ENCODE measurements around the gene SPDYE2. TPM values are rescaled to one million over a fixed set of nuclear protein-coding genes. Genes with fewer than 3 reads are reported as not detected.
"Not testable (repeated sequence)": the region's sequence is repeated elsewhere in the genome, so short reads cannot be mapped to it uniquely, and the experiment has no call there.

Gene SPDYE2
- total RNA-seq, 1 donor from 2014 or later, result not detected

DNA sequence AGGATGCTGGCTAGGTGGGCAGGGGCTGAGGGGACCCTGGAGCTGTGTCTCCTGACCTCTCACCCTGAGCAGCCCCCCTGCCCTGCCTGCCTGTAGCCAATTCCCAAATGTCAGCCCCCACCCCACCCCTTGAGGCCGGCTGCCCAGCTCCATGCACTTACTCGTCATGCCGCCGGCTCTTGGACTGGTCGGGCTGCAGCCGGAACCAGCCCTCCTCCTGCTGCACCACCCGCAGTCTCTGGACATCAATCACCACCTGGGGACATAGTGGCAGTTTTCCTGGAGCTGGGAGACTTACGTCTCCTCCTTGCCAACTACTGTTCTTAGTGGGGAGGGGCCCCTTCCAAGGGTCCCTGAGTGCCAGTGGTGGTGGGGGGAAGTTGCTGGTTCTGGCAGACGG is 48.7 kb downstream of the SPDYE2 start:
- not testable (repeated sequence) for DNase-seq (ENCODE audit: low read depth)

DNA sequence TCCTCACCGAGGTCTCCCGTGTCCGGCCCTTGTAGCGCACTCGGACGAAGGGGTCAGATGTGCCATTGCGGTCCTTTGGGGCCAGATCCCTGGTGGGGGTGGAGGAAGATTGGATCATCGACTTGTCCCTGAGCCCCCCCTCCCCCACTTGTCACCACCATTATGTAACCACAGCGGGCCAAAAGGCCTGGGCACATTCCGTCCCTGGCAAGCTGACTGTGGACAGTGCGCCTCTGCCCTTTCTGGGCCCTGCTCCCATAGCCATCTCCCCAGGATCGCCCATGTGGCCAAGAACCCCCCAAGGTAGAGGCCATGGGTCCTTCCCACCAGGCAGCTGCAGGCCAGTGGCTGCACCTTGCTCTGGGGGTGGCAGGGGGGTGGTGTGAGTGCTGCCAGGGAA is 51.3 kb downstream of the SPDYE2 start:
- not testable (repeated sequence) for DNase-seq (ENCODE audit: low read depth)

DNA sequence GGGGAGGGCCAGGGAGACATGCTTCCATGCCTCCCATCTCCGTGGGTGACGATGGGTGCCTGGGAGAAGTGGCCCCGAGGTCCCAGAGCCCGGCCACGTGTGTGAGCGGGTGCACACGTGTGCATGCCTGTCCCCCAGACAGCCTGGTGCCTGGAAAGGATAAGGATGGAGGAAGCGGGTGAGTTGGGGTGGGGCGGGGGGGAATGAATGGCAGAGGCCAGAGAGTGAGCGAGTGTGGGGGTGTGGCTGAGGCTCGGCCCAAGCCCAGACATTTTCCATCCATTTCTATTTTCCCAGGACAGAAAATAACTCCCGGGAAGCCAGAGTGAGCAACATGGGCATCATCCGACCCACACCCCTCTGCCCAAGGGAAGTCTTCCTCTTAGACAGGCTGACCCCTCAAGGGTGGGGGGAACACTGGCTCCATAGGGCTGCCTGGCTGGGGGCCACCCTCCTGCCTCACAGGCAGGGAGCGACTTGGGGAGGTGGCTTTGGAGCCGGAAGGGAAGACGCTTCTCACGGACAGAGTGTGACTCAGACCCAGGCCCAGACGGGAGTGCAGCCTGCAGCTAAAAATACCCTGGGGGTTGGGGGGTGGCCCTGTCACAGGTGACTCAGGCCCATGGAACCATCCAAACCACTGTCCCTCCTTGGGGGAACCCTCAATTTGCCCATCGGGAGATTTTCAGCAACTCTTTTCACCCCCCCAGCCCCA is 53.6 kb downstream of the SPDYE2 start:
- not testable (repeated sequence) for DNase-seq (ENCODE audit: low read depth)

DNA sequence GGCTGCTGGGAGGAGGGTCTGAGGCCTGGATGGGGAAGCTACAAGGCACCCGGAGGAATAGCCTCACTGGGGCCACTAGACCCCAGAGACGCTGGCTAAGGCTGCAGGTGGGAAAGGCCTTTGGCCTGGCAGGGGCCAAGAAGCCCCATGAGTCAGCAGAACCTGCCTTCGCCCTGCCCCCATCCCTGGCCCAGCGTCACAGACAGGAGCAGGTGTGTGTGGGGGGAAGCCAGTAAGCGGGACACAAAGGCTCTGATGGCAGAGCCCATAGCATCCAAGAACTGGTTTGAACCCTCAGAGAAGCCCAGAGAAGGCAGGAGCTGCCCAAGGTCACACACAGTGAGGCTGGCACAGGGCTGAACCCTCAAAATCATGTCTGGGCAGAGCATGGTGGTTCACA is 55.8 kb downstream of the SPDYE2 start:
- DNase-seq (ENCODE audit: low read depth), result not testable (repeated sequence)

DNA sequence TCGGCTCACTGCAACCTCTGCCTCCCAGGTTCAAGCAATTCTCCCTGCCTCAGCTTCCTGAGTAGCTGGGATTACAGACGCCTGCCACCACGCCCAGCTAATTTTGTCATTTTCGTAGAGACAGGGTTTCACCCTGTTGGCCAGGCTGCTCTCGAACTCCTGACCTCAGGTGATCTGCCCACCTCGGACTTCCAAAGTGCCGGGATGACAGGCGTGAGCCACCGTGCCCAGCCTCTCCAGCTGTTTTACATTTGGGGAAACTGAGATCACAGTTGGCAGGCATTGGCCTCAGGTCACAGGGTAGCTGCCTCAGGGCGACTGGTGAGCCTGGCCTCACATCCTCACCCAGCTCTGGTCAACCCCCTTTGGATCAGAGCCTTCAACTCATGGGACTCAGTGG is 58.7 kb downstream of the SPDYE2 start:
- DNase-seq (ENCODE audit: low read depth), result not testable (repeated sequence)

DNA sequence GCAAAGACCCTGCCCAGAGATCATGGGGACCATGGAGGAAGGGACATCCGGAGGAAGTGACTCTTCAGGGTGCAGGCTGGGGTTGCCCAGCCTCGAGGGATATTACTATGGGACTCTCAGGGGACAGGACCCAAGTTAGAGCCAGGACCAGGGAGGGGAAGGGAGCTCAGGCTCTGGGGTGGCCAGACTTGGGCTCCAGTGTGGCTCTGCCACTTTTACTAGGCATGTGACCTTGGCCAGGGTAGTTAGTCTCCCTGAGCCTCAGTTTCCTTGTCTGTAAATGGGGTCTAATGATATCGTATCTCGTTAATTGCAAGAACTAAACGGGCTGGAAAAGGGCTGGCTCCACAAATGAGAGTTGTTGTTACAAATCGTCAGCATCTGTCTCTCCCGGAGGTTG is 59.4 kb downstream of the SPDYE2 start:
- not testable (repeated sequence) for DNase-seq (ENCODE audit: low read depth)

DNA sequence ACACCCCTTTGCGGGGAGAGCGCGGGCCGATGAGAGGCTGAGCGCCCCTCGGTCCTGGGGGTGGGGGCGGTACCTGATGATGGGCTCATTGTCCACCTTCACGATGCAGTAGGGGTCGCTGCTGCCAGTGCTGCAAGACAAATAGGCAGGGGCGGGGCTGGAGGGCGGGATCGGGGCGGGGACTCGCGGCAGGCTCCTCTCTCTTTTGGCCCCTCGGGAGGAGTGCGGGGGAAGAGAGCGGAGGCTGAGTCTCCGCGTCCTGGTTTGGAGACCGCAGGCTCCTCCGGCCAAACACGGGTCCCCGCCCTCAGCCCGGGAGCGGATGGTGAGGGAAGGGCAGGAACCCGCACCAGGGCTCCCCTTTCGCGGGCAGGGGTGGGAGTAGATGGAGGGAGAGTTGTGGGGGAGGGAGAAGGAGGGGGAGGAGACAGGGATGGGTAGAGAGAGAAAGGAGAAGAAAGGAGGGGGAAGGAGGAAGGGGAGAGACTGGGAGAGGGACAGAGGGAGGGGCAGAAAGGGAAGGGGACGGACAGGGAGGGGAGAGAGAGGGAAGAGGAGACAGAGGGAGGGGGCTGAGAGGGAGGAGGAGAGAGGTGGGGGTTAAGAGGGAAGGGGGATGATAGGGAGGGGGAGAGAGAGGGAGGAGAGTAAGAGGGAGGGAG is 60.1 kb downstream of the SPDYE2 start:
- DNase-seq (ENCODE audit: low read depth), result not testable (repeated sequence)

DNA sequence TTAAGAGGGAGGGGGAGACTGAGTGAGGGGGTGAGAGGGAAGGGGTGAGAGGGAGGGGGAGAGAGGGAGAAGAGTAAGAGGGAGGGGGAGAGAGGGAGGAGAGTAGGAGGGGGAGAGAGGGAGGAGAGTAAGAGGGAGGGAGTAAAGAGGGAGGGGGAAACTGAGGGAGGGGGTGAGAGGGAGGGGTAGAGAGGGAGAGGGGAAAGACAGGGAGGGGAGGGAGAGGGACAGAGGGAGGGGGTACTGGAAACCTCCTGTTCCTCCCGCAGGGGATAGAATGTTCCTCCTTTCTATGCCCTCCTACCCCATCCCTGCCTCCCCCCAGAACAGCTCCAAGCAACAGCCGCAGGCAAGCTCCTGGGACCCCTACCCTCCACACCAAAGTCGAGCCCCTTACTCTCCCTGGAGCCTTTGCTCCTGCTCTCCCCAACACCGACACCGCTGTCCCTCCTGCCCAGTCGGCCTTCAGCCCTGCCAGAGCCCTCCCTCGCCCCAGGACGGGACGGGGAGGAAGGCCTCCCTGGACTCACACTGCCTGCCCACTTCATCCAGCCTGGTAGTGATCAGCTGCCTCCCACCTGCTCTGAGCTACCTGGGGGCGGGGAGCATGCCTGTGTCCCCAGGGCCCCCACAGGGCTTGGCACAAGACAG is 60.8 kb downstream of the SPDYE2 start:
- peak; percentile 1 for DNase-seq (ENCODE audit: low read depth)

Other genes with a start within 250 kb of the SPDYE2 start
- not detected in 2 replicates for gene SPDYE6, start 194.8 kb upstream of the SPDYE2 start, total RNA-seq
- gene PRKRIP1, start 154.9 kb upstream of the SPDYE2 start, total RNA-seq, result 36.2 and 38.9 TPM in 2 replicates
- 33.5 and 55.6 TPM in 2 replicates for gene ORAI2, start 117.7 kb upstream of the SPDYE2 start, total RNA-seq
- 17.5 and 28.7 TPM in 2 replicates for gene ALKBH4, start 86.4 kb upstream of the SPDYE2 start, total RNA-seq
- gene LRWD1, start 86.2 kb upstream of the SPDYE2 start, total RNA-seq, result 41.3 and 52.0 TPM in 2 replicates
- 33.1 and 58.9 TPM in 2 replicates for gene POLR2J, start 72.3 kb upstream of the SPDYE2 start, total RNA-seq
- 17.4 and 19.8 TPM in 2 replicates for gene RASA4B, start 33.4 kb upstream of the SPDYE2 start, total RNA-seq
- 1.9 and 4.0 TPM in 2 replicates for gene UPK3BL2, start 7.5 kb upstream of the SPDYE2 start, total RNA-seq
- gene POLR2J3, start 21.4 kb downstream of the SPDYE2 start, total RNA-seq, result 22.6 and 26.7 TPM in 2 replicates
- 26.5 and 28.4 TPM in 2 replicates for gene RASA4, start 65.5 kb downstream of the SPDYE2 start, total RNA-seq
- gene UPK3BL1, start 91.6 kb downstream of the SPDYE2 start, total RNA-seq, result 24.1 and 25.2 TPM in 2 replicates
- gene SPDYE2B, start 99.1 kb downstream of the SPDYE2 start, total RNA-seq, result not detected in 2 replicates
- 4.1 and 4.5 TPM in 2 replicates for gene POLR2J2, start 120.4 kb downstream of the SPDYE2 start, total RNA-seq
- gene FAM185A, start 197.8 kb downstream of the SPDYE2 start, total RNA-seq, result 7.7 and 9.8 TPM in 2 replicates

Measured in myocyte (in vitro differentiated cells).